GM12878 (cell line): Measurements from ENCODE around the gene SUGCT. TPM values are rescaled to one million over a fixed set of nuclear protein-coding genes. Genes with fewer than 3 reads are reported as not detected.

ENCODE experiments used
- ATAC-seq: fragments of 200-7000 bp; cut with Tn5 transposase; 3 replicates; pipeline ENCODE4 v1.9.1; 2020; ENCODE audit warnings: mild to moderate bottlenecking, moderate library complexity
- BruUV-seq: library from RNA; stranded (reverse); fragments of 400-500 nt; replicated peaks from 2 replicates; lab custom pipeline; 2021; lab: Mats Ljungman, UMichigan
- CTCF ChIA-PET: fragments of 300-600 bp; sonication (Branson Sonifier 250); formaldehyde crosslinking; extraction: SDS; loops from one replicate; lab custom pipeline; 2021; ENCODE audit warnings: inconsistent platforms; lab: Yijun Ruan, JAX
- POLR2A ChIA-PET: fragments of 350-600 bp; formaldehyde crosslinking; extraction: SDS; loops from one replicate; lab custom pipeline; 2021; ENCODE audit warnings: inconsistent platforms; lab: Charles Lee
- RAD21 ChIA-PET: fragments of 300-600 bp; sonication (Branson Sonifier 250); formaldehyde crosslinking; loops from one replicate; lab custom pipeline; 2023; ENCODE audit warnings: antibody characterized with exemption; ENCODE audit not compliant: unreplicated experiment; lab: Charles Lee
- SMC1A ChIA-PET: fragments of 300-600 bp; sonication (Branson Sonifier 250); formaldehyde crosslinking; loops from one replicate; lab custom pipeline; 2023; ENCODE audit not compliant: unreplicated experiment, uncharacterized antibody; lab: Charles Lee
- DNase-seq: peaks from one replicate; pipeline ENCODE4 v3.0.0-alpha.2; 2011; ENCODE audit warnings: low read depth, low spot score
- FAIRE-seq: peaks from 3 replicates; lab custom pipeline; 2011; peaks lifted over from hg19 to GRCh38; lab: Jason Lieb, UNC
- H2AFZ ChIP-seq: 2 replicates; pipeline ENCODE4 v1.6.0; 2011; ENCODE audit warnings: low read depth, low read length, control low read depth; ENCODE audit not compliant: control insufficient read depth
- H3K27ac ChIP-seq: 2 replicates; pipeline ENCODE4 v1.5.1; 2011; ENCODE audit warnings: control low read depth; ENCODE audit not compliant: control insufficient read depth, insufficient read depth
- H3K27me3 ChIP-seq, 2 experiments: replicated peaks in 1 of 2; 2 replicates each; pipeline versions ENCODE4 v1.6.0 to v1.6.1; 2011; ENCODE audit warnings: low read length in 1 of 2; ENCODE audit not compliant: control insufficient read depth in 2 of 2, insufficient read depth in 2 of 2
- H3K36me3 ChIP-seq, 2 experiments: 2 replicates each; pipeline ENCODE4 v1.5.1; 2011; ENCODE audit warnings: low read length in 1 of 2; ENCODE audit not compliant: control insufficient read depth in 2 of 2, insufficient read depth in 2 of 2
- H3K4me1 ChIP-seq: 2 replicates; pipeline ENCODE4 v1.6.1; 2011; ENCODE audit warnings: mild to moderate bottlenecking, low read length, moderate library complexity, mixed read lengths; ENCODE audit not compliant: control insufficient read depth, insufficient read depth
- H3K4me2 ChIP-seq: 2 replicates; pipeline ENCODE4 v1.6.0; 2011; ENCODE audit warnings: control low read depth; ENCODE audit not compliant: control insufficient read depth, insufficient read depth
- H3K4me3 ChIP-seq: fragments of 200-600 bp; sonication (generic); 2 replicates; pipeline ENCODE4 v1.5.1; 2016
- H3K79me2 ChIP-seq: 2 replicates; pipeline ENCODE4 v1.6.0; 2011; ENCODE audit warnings: low read length; ENCODE audit not compliant: control insufficient read depth, insufficient read depth
- H3K9ac ChIP-seq: 2 replicates; pipeline ENCODE4 v1.8.0; 2011; ENCODE audit warnings: low read length, control low read depth, mixed read lengths; ENCODE audit not compliant: control insufficient read depth, insufficient read depth
- H3K9me3 ChIP-seq: replicated peaks from 3 replicates; pipeline ENCODE4 v1.5.1; 2011; ENCODE audit warnings: mild to moderate bottlenecking, low read length; ENCODE audit not compliant: control insufficient read depth, insufficient read depth
- H4K20me1 ChIP-seq: 2 replicates; pipeline ENCODE4 v1.6.0; 2011; ENCODE audit not compliant: control insufficient read depth, insufficient read depth
- FOXK2 ChIP-seq: fragments of 450-650 bp; IDR thresholded peaks from 2 replicates; pipeline ENCODE4 v1.6.1; 2017; ENCODE audit warnings: mild to moderate bottlenecking, moderate library complexity
- GABPA ChIP-seq: IDR thresholded peaks from 2 replicates; pipeline ENCODE4 v1.6.1; 2014; ENCODE audit warnings: antibody characterized with exemption, low read depth, mild to moderate bottlenecking, inconsistent platforms
- IKZF1 ChIP-seq: fragments of 450-650 bp; conservative IDR thresholded peaks from 2 replicates; pipeline ENCODE4 v1.6.1; 2017; ENCODE audit warnings: antibody characterized with exemption, mild to moderate bottlenecking
- JUND ChIP-seq: IDR thresholded peaks from 2 replicates; pipeline ENCODE4 v1.6.1; 2012; ENCODE audit warnings: low read depth, mild to moderate bottlenecking, low read length, improper control_type of control experiment, moderate library complexity
- KAT2A ChIP-seq: conservative IDR thresholded peaks from 2 replicates; pipeline ENCODE4 v1.6.1; 2011; ENCODE audit warnings: low read depth, low read length; ENCODE audit not compliant: control insufficient read depth
- MEF2A ChIP-seq: IDR thresholded peaks from 2 replicates; pipeline ENCODE4 v1.6.1; 2011; ENCODE audit warnings: low read depth, mild to moderate bottlenecking, low read length, moderate library complexity; ENCODE audit not compliant: insufficient read depth
- MTA2 ChIP-seq: fragments of 450-650 bp; IDR thresholded peaks from 2 replicates; pipeline ENCODE4 v1.6.1; 2016; ENCODE audit warnings: low read depth, mild to moderate bottlenecking, moderate library complexity
- MTA3 ChIP-seq: IDR thresholded peaks from 2 replicates; pipeline ENCODE4 v1.6.1; 2012; ENCODE audit warnings: low read length, inconsistent platforms, borderline replicate concordance
- NFYB ChIP-seq: IDR thresholded peaks from 2 replicates; pipeline ENCODE4 v1.6.1; 2011; ENCODE audit warnings: low read depth, mild to moderate bottlenecking, low read length, improper control_type of control experiment, moderate library complexity; ENCODE audit not compliant: insufficient read depth
- POLR2A ChIP-seq: IDR thresholded peaks from 2 replicates; pipeline ENCODE4 v1.6.1; 2011; ENCODE audit warnings: low read depth, mild to moderate bottlenecking, low read length
- SMAD1 ChIP-seq: fragments of 450-650 bp; IDR thresholded peaks from 2 replicates; pipeline ENCODE4 v1.6.1; 2018; ENCODE audit warnings: mild to moderate bottlenecking, low read depth; ENCODE audit not compliant: partially characterized antibody
- TCF7 ChIP-seq: IDR thresholded peaks from 2 replicates; pipeline ENCODE4 v1.6.1; 2014; ENCODE audit warnings: antibody characterized with exemption, borderline replicate concordance
- WRNIP1 ChIP-seq: IDR thresholded peaks from 2 replicates; pipeline ENCODE4 v1.6.1; 2011; ENCODE audit warnings: low read depth, low read length, improper control_type of control experiment, borderline replicate concordance
- ZZZ3 ChIP-seq: IDR thresholded peaks from 2 replicates; pipeline ENCODE4 v1.6.1; 2011; ENCODE audit warnings: low read depth; ENCODE audit not compliant: control insufficient read depth, insufficient read length
- WGBS: methylation state at CpG from one replicate; pipeline ENCODE4 v1.1.6; 2016; ENCODE audit warnings: low lambda C conversion rate; ENCODE audit not compliant: insufficient replicate concordance, insufficient coverage; ENCODE audit errors: missing lambda C conversion rate; 5-methylcytosine and 5-hydroxymethylcytosine counted together
- in situ Hi-C: fragments of 300-500 bp; cut with MboI; formaldehyde crosslinking; loops from 9 replicates; pipeline ENCODE4 v1.14.3; 2018; ENCODE audit warnings: mixed read lengths
- intact Hi-C: fragments of 100-400 bp; cut with micrococcal nuclease; formaldehyde crosslinking; loops from one replicate; pipeline ENCODE4 v1.14.2; 2022; ENCODE audit not compliant: unreplicated experiment
- polyA plus RNA-seq, 11 experiments: library from polyadenylated mRNA; depleted of rRNA in 4 of 11; unstranded in 6 of 11; stranded (reverse) in 5 of 11; fragments of >200 nt; fragmentation: Nextera tagmentation in 4 of 11; fragmentation: Illumina TruSeq in 1 of 11; extraction: Ambion mirVana in 4 of 11; extraction: Trizol in 1 of 11; gene quantifications; 1 replicate in 1 of 11; 2 replicates in 10 of 11; pipeline versions ENCODE4 v1.2.1 to v1.2.3, GENCODE V29; 2011 to 2016; ENCODE audit warnings: inconsistent platforms in 2 of 11, missing spikeins in 2 of 11, low read depth in 1 of 11
- total RNA-seq, 4 experiments: library from RNA; depleted of rRNA in 3 of 4; stranded (reverse); fragments of >200 nt in 3 of 4; fragmentation: Illumina TruSeq in 1 of 4; extraction: Trizol in 1 of 4; gene quantifications; 2 replicates each; pipeline versions ENCODE4 v1.2.1 to v1.2.3, GENCODE V29; 2013 to 2021
- TF ChIP-seq, protein P1 (sequence below): fragments of 450-650 bp; IDR thresholded peaks from 2 replicates; pipeline ENCODE4 v1.6.1; 2017; ENCODE audit warnings: borderline replicate concordance
- TF ChIP-seq, protein P2 (sequence below): IDR thresholded peaks from 2 replicates; pipeline ENCODE4 v1.6.1; 2011; ENCODE audit warnings: mild to moderate bottlenecking, low read depth, low read length, moderate library complexity; ENCODE audit not compliant: insufficient replicate concordance
- TF ChIP-seq, protein P3 (sequence below): fragments of 450-650 bp; IDR thresholded peaks from 2 replicates; pipeline ENCODE4 v1.6.1; 2016; ENCODE audit warnings: mild to moderate bottlenecking
- TF ChIP-seq, protein P4 (sequence below): IDR thresholded peaks from 2 replicates; pipeline ENCODE4 v1.6.1; 2011; ENCODE audit warnings: borderline replicate concordance, low read depth, mild to moderate bottlenecking, moderate library complexity, mixed read lengths, low read length; ENCODE audit not compliant: insufficient read depth; ENCODE audit errors: extremely low read length

The SUGCT gene
- total and polyA plus RNA-seq, 10 of the 15 experiments (the other 5 are each of a cell fraction or from before 2014, with no cell fraction given): 0.08 to 1.2 (median 0.67) TPM; not detected in 1

DNA sequence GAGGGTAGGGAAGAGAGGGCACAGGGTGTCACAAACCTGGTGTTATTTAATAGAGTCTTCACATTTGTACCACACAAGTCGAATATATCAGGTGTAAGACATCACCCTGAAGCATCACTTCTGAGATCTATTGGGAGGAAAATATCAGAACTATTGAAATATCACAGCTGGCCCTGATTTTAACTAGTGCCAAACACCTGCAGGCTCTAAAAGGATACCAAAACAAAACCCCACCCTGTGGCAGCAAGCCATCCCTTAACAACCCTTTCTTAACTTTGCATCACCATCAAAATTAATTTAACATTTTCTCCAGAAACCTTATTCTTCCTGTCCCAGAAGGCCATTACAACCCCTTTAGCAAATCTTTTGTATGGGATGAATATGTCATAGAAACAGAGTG is 365.4 kb downstream of the SUGCT start (continued):
- no peak for TF ChIP-seq SMAD1
- TF ChIP-seq NFYB: no peak
- no peak for TF ChIP-seq FOXK2
- TF ChIP-seq KAT2A: no peak
- TF ChIP-seq JUND: no peak
- no peak for TF ChIP-seq TCF7

DNA sequence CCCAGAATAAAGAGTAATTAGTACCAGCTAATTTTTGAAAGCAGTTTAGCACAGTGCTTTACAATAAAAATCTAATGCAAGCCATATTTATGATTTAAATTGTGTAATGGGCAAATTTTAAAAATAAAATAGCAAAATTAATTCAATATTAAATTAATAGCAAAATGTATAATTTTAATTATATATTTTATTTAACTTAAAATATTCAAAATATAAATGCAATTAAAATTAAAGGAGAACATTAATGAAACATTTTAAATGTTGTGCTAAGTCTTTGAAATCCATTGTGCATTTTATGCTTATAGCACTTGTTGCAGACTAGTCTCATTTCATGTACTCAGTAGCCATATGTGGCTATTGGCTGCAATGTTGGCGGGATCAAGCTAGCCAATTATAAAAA is 367.6 kb downstream of the SUGCT start:
- no peak overlapping the region for H3K4me3 ChIP-seq
- H3K36me3 ChIP-seq: no peaks in the 10 kb centered on the region
- ChIA-PET CTCF (interaction anchor here (0.7 kb wide), 1 partner anchor 46 kb away, joined by 3 read pairs; no protein-coding TSS in a partner anchor), RAD21 (no interaction called here), POLR2A (no interaction called here), SMC1A (no interaction called here)
- no peak overlapping the region for H3K4me2 ChIP-seq
- TF ChIP-seq, protein P1, sequence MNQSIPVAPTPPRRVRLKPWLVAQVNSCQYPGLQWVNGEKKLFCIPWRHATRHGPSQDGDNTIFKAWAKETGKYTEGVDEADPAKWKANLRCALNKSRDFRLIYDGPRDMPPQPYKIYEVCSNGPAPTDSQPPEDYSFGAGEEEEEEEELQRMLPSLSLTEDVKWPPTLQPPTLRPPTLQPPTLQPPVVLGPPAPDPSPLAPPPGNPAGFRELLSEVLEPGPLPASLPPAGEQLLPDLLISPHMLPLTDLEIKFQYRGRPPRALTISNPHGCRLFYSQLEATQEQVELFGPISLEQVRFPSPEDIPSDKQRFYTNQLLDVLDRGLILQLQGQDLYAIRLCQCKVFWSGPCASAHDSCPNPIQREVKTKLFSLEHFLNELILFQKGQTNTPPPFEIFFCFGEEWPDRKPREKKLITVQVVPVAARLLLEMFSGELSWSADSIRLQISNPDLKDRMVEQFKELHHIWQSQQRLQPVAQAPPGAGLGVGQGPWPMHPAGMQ: no peak
- TF ChIP-seq, protein P2, sequence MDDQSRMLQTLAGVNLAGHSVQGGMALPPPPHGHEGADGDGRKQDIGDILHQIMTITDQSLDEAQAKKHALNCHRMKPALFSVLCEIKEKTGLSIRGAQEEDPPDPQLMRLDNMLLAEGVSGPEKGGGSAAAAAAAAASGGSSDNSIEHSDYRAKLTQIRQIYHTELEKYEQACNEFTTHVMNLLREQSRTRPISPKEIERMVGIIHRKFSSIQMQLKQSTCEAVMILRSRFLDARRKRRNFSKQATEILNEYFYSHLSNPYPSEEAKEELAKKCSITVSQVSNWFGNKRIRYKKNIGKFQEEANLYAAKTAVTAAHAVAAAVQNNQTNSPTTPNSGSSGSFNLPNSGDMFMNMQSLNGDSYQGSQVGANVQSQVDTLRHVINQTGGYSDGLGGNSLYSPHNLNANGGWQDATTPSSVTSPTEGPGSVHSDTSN: no peak
- TF ChIP-seq KAT2A (no peak), NFYB (no peak), MEF2A (no peak), MTA3 (no peak), POLR2A (no peak), MTA2 (no peak), GABPA (no peak), ZZZ3 (no peak), WRNIP1 (no peak), IKZF1 (no peak)
- TF ChIP-seq, protein P3, sequence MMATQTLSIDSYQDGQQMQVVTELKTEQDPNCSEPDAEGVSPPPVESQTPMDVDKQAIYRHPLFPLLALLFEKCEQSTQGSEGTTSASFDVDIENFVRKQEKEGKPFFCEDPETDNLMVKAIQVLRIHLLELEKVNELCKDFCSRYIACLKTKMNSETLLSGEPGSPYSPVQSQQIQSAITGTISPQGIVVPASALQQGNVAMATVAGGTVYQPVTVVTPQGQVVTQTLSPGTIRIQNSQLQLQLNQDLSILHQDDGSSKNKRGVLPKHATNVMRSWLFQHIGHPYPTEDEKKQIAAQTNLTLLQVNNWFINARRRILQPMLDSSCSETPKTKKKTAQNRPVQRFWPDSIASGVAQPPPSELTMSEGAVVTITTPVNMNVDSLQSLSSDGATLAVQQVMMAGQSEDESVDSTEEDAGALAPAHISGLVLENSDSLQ: no peak
- TF ChIP-seq, protein P4, sequence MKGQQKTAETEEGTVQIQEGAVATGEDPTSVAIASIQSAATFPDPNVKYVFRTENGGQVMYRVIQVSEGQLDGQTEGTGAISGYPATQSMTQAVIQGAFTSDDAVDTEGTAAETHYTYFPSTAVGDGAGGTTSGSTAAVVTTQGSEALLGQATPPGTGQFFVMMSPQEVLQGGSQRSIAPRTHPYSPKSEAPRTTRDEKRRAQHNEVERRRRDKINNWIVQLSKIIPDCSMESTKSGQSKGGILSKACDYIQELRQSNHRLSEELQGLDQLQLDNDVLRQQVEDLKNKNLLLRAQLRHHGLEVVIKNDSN: no peak
- DNase-seq: no peak
- no peaks in the 10 kb centered on the region for H4K20me1 ChIP-seq
- no TSS peak for BruUV-seq
- H3K9ac ChIP-seq: no peak overlapping the region
- intact Hi-C loops (no loop called here), in situ Hi-C loops (no loop called here)
- no peak for ATAC-seq
- no peak for FAIRE-seq
- H3K79me2 ChIP-seq: no peaks in the 10 kb centered on the region
- no peak overlapping the region for H2AFZ ChIP-seq
- no peaks in the 10 kb centered on the region for H3K27me3 ChIP-seq
- no peaks in the 10 kb centered on the region for H3K4me1 ChIP-seq
- H3K27ac ChIP-seq: no peak overlapping the region
- 42% methylated on average over 1 of the region's 1 CpG for WGBS
- H3K9me3 ChIP-seq: no peaks in the 10 kb centered on the region
